Measurements from ENCODE around the gene CAMSAP1.
A peak's percentile ranks its signal among the peaks of the same experiment; 100 is the strongest.

Gene CAMSAP1

DNA sequence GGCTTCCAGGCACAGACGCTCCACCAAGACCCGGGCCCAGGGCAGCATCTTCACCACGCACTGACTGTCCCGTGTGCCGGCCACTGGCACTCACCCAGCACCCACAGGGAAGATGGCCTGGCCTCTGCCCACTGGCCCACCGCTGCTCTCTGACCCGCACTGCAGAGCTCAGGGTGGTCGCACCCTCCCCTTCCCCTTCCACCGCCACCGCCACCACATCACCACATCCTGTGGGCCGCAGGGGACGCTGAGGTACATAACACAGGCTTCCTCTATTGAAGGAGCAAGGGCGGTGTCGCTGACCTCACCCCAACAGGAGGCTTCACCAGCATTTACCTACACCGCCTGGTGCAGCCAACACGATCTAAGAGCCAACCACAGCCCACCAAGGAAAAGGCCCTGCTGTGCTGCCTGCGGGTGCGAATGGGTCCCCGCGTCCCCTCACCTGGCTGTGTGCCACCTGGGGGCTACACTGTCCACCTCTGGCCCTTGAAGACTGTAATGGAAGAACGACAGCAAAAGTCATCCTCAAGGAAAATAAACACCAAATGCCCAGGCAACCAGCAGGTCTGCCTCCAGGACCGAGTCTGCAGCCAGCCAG is 101.8 kb downstream of the CAMSAP1 start:
- no peak for DNase-seq

- DNase-seq = no peak
Observed at GRCh38 chr9:135804581-135805421, 102.5 kb downstream of the CAMSAP1 start.

- no peak for DNase-seq
Observed at GRCh38 chr9:135803441-135803840, 103.9 kb downstream of the CAMSAP1 start.

- DNase-seq = no peak
Observed at GRCh38 chr9:135802876-135803419, 104.4 kb downstream of the CAMSAP1 start.

DNA sequence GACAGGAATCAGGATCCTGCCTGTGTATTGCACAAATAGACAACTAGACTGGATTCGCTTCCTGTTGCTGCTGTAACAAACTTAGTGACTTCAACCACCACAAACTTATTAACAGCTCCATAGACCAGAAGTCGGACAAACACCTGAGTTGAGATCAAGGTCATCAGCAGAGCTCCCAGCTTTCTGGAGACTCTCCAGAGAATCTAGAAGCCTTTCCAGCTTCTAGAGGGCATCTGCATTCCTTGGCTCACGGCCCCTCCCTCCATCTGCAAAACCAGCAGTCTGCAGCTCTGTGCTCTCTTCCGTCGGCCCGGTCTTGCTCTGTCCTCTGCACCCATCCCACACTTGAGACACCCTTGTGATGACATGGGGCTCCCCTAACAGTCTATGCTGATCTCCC is 106.3 kb downstream of the CAMSAP1 start:
- DNase-seq = no peak

DNA sequence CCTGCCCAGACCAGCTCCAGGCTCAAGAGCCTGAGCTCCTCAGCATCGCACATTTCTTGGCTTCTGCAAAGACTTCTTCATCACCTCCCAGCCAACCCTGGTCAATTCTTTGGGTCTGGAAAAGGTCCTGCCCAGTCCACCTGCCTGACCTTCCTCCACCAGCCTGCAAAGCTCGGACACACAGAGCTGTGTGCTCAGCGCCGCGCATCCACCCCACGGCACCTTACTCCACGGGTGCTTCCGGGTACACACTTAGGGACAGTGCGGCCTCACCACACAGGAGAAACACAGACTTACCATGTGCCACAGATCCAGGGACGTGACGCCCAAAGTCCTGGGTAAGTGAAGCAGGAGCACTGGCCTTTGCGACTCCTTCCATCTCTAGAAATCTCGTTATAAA is 108.1 kb downstream of the CAMSAP1 start:
- no peak for DNase-seq

DNA sequence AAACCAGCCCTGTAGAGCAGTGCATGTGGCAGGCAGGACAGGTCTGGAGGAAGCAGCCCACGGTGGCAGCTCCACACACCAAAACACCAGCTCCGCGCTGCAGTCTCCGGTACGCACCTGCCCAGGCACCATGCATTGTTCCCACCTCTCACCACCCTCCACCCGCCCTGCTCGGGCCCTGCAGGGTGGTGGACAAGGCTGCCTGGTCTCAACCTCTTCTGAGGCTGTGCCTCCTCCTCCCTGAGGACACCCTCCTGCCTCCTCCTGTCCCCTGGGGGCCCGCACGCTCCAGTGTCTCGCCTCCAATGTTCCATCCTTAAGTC is 109.1 kb downstream of the CAMSAP1 start:
- DNase-seq = no peak

DNA sequence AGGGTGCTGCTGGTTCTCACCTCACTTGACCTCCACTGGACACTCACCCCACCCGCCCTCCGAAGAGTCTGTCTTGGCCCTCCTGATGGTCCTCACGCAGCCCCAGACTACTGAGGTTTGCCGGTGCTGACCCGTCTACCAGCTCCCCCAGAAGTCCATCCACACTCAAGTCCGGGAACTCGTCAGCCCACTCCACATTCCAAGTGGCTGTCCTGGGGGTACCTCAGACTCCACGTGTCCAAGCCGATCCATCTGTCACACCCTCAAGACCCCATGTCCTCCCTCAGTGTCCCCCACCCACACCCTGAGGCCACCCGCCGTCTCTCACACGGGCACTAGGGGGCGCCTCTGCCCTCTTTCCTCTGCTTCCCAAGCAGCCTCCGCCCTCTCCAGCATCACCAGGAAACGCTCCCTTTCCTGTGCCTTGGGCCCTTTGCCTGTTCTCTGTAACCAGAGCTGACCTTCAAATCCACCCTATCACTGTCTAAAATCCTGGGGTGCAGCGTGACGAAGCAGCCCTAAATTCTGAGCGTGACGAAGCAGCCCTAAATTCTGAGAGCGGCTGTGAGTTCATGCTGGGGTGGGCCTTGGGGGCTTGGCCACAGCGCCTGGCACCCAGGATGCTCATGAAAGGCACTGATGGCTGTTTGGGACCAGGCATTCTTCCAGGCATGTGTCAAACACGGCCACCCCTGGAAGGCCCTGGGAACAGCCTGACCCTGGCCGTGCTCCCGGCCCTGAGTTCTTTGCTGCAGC is 109.7 kb downstream of the CAMSAP1 start:
- DNase-seq = peak; percentile 61

- DNase-seq = no peak
Observed at GRCh38 chr9:135796784-135797485, 110.4 kb downstream of the CAMSAP1 start.

- no peak for DNase-seq
Observed at GRCh38 chr9:135795391-135795790, 112.0 kb downstream of the CAMSAP1 start.

DNA sequence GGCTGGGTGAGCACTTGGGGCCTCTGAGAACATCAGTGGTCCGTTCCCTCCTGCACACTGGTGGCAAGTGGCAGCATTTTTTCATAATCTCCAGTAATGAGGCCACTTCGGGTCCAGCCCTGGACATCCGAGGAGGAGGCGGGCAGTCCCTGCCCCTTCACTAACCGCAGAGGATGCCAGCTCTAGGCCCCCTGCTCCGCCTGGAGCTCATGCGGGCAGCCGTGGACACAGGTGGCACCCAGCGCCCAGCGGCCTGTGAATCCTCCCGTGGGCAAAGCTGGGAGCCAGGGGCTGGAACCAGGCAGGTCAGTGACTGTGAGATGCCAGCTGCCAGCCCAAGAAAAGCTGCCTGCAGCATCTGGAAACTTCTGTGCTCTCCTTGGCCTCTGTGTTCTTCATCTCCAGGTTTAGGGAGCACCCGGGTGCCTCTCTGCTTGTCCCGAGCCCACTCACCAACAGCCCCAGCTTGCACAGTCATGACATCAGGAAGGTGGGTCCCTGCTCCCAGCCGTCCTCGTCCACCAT is 112.9 kb downstream of the CAMSAP1 start:
- no peak for DNase-seq

DNA sequence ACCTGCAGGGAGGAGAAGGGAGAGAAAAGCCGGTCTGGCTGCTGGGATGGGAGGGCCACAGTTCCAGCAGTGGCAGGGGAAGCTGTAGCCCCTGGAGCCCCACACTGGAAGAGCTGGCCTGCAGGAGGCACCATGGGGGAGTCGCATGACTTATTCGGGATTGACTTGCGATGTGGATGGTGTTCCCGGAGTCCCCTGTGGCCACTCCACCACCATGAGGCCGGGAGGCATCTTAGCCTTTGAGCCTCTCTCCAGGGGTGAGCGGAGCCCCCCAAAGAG is 113.3 kb downstream of the CAMSAP1 start:
- DNase-seq = no peak

- no peak for DNase-seq
Observed at GRCh38 chr9:135793221-135794056, 113.9 kb downstream of the CAMSAP1 start.

DNA sequence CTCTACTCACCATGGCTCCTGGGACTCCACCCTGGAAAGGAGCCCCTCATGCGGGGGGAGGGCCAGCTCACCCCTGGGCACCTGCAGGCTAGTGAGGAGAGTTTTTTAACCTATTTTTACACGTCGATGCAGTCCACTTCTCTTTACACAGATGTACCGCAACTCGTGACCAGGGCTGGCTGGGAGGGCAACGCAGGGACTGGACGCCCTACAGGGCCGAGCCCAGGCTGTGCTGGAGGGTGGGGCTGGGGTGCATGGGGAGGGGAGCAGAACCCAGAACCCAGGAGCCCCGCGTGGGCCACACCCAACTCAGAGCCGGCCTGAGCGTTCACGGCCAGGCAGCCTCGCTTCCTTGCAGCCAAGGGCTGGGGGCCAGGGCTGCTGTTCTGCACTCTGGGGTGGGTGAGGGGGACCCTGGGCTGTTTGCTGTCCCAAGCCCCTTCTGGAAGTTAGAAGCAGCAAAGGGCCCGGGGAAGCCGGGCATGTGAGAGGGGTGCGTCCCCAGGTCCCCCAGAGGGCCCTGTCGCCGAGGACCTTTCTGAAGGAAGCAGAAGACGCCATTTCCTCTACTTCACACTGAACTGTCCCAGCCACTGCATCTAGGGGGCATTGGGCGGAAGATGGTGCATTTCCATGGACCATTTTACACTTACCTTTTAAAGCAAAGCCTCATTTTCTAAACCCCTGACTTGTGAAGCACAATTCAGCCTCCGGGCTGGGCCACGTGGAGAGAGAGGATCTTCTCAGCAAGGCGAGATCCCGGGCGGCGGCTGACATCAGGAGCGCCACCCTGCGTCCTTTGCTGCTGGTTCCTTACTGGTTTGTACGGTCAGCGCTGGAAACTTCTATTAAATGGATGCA is 114.8 kb downstream of the CAMSAP1 start:
- DNase-seq = no peak

DNA sequence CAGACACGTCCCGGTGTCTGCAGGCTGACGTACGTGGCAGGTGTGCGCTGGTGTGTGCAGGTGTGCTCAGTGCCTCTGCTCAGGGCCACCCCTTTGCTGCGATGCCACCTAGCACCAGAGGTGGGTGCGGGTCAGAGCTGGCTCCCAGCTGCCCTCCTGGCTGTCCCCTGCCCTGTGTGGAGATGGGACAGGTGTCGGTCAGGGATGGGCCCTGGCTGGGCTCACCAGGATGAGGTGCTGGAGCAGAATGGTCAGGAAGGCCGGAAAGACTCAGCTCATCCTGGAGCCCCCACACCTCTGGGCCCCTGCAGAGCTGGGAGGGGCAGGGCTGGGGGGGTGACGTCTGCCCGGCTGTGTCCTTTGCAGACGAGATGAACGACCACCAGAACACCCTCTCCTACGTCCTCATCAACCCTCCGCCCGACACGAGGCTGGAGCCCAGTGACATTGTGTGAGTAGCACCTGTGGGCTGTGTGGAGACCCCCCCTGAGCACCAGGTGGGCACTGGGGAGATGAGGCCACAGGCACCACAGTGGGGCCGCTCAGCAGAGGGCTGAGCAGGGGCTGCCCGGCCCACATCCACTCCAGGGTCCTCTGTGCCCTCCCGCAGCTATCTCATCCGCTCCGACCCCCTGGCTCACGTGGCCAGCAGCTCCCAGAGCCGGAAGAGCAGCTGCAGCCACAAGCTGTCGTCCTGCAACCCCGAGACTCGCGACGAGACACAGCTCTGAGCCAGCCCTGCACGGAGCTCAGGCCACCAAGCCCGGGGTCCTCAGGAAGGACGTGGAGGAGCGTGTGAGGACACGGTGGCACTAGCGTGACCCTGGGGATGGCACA is 115.7 kb downstream of the CAMSAP1 start:
- no peak for DNase-seq

GRCh38 chr9:135790850-135791249 is 116.5 kb downstream of the CAMSAP1 start:
- no peak for DNase-seq

GRCh38 chr9:135790356-135790755 is 117.0 kb downstream of the CAMSAP1 start:
- no peak for DNase-seq

GRCh38 chr9:135789838-135790291 is 117.5 kb downstream of the CAMSAP1 start:
- no peak for DNase-seq

GRCh38 chr9:135788576-135789300 is 118.6 kb downstream of the CAMSAP1 start:
- DNase-seq = no peak
